Measurements from ENCODE around the gene MKLN1. TPM values are rescaled to one million over a fixed set of nuclear protein-coding genes. Genes with fewer than 3 reads are reported as not detected.
"Not testable (repeated sequence)": the region's sequence is repeated elsewhere in the genome, so short reads cannot be mapped to it uniquely, and the experiment has no call there.

Gene MKLN1
- 21.6 TPM for polyA plus RNA-seq (ENCODE audit: insufficient read length)

GRCh38 chr7:131327626-131328376 lies at the start of gene MKLN1:
MKLN1 (plus strand) TSS chr7:131327876; CDS start chr7:131327900, 24 bp downstream.
- peak; percentile 55 for DNase-seq (ENCODE audit: low read depth)

- no peak for DNase-seq (ENCODE audit: low read depth)
These were observed 48.6 kb upstream of the MKLN1 start for GRCh38 chr7:131279044-131279443.

GRCh38 chr7:131281266-131282048 lies 46.2 kb upstream of the MKLN1 start:
- DNase-seq (ENCODE audit: low read depth): no peak

GRCh38 chr7:131284702-131285419 lies 42.8 kb upstream of the MKLN1 start:
- no peak for DNase-seq (ENCODE audit: low read depth)

GRCh38 chr7:131285556-131285955 lies 42.1 kb upstream of the MKLN1 start:
- no peak for DNase-seq (ENCODE audit: low read depth)

- DNase-seq (ENCODE audit: low read depth): no peak
These were observed 39.2 kb upstream of the MKLN1 start for GRCh38 chr7:131288450-131288849.

- DNase-seq (ENCODE audit: low read depth): no peak
These were observed 38.6 kb upstream of the MKLN1 start for GRCh38 chr7:131289051-131289450.

- no peak for DNase-seq (ENCODE audit: low read depth)
These were observed 35.4 kb upstream of the MKLN1 start for GRCh38 chr7:131292141-131292905.

- DNase-seq (ENCODE audit: low read depth): no peak
These were observed 34.7 kb upstream of the MKLN1 start for GRCh38 chr7:131293018-131293417.

GRCh38 chr7:131294553-131294952 lies 33.1 kb upstream of the MKLN1 start:
- DNase-seq (ENCODE audit: low read depth): no peak

- no peak for DNase-seq (ENCODE audit: low read depth)
These were observed 29.1 kb upstream of the MKLN1 start for GRCh38 chr7:131298608-131298992.

- no peak for DNase-seq (ENCODE audit: low read depth)
These were observed 28.6 kb upstream of the MKLN1 start for GRCh38 chr7:131299074-131299473.

- DNase-seq (ENCODE audit: low read depth): no peak
These were observed 27.6 kb upstream of the MKLN1 start for GRCh38 chr7:131300078-131300477.

GRCh38 chr7:131300572-131301466 lies 26.9 kb upstream of the MKLN1 start:
- no peak for DNase-seq (ENCODE audit: low read depth)

- no peak for DNase-seq (ENCODE audit: low read depth)
These were observed 25.2 kb upstream of the MKLN1 start for GRCh38 chr7:131302446-131302845.

GRCh38 chr7:131302876-131303707 lies 24.6 kb upstream of the MKLN1 start:
- DNase-seq (ENCODE audit: low read depth): no peak

- DNase-seq (ENCODE audit: low read depth): no peak
These were observed 22.5 kb upstream of the MKLN1 start for GRCh38 chr7:131305152-131305551.

GRCh38 chr7:131306041-131306440 lies 21.6 kb upstream of the MKLN1 start:
- not testable (repeated sequence) for DNase-seq (ENCODE audit: low read depth)

- no peak for DNase-seq (ENCODE audit: low read depth)
These were observed 20.9 kb upstream of the MKLN1 start for GRCh38 chr7:131306777-131307176.

- no peak for DNase-seq (ENCODE audit: low read depth)
These were observed 20.0 kb upstream of the MKLN1 start for GRCh38 chr7:131307627-131308026.

All from forelimb muscle (tissue), 1 donor.